UCSD-AML1 (cell line): ENCODE measurements around the gene RBM39.
"Not testable (repeated sequence)": the region's sequence is repeated elsewhere in the genome, so short reads cannot be mapped to it uniquely, and the experiment has no call there.

ENCODE experiments used
- DNase-seq: peaks from one replicate; lab custom pipeline; 2025; ENCODE audit not compliant: unreplicated experiment; lab: John Stamatoyannopoulos, UW

The RBM39 gene

DNA sequence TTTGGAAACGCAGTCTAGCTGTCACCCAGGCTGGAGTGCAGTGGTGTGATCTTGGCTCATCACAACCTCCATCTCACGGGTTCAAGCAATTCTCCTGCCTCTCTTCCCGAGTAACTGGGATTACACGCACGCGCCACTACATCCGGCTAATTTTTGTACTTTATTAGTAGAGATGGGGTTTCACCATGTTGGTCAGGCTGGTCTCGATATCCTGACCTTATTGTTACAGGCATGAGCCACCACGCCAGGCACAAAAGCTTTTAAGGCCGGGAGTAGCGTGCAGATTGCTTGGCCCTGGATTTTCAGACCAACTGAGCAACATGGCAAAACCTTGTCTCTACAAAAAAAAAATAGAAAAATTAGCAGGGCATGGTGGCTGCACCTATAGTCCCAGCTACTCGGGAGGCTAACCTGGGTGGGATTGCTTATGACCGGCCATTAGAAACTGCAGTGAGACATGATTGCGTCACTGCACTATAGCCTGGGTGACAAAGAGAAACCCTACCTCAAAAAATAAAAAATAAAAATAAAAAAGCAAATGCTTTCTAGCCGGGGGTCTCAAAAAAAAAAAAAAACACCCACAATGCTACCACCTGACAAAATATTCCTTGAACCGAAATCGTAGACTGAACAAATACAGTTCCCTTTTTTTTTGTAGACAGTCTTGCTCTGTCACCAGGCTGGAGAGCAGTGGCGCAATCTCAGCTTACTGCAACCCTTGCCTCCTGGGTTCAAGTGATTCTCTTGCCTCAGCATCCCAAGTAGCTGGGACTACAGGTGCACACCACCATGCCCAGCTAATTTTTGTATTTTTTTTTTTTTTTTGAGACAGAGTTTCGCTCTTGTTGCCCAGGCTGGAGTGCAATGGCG lies 15.0 kb downstream of the RBM39 start:
- no peak for DNase-seq

DNA sequence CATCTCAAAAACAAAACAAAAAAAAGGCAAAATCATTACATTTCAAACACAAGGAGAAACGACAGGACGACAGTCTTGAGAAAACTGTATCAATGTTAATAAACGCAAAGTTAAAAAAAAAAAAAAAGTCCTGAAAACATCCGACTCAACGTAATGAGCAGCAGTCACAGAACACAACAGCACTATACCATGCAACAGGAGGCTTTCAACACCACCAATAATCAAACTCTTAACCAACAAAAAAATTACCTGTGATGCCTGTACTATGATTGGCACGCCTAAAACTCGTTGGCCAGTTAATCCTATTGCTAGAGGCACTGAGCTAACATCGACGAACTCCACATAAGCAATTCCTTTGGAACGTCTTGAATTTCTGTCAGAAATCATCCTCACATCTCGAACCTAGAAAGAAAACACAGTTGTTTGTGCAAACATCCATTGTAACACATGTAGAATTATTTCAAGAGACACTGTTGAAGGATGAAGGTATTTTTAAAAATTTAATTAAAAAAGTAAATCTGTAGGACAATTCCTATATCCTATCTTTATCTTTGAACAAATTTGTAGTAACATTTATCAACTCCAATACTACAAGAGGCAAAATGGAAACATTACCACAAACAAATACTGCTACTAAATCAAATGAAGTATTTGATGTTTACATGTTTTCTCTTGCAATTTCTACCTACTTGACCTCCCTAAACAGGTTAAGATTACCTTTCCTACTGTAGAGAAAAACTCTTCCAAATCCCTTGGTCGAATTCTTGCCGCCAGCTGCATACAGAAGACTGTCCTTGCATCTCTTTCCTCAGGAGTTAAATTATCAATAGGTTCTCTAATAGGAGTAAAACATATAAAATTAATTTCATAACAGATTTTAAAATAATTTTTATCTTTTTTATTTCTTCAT lies 17.5 kb downstream of the RBM39 start:
- DNase-seq = no peak

DNA sequence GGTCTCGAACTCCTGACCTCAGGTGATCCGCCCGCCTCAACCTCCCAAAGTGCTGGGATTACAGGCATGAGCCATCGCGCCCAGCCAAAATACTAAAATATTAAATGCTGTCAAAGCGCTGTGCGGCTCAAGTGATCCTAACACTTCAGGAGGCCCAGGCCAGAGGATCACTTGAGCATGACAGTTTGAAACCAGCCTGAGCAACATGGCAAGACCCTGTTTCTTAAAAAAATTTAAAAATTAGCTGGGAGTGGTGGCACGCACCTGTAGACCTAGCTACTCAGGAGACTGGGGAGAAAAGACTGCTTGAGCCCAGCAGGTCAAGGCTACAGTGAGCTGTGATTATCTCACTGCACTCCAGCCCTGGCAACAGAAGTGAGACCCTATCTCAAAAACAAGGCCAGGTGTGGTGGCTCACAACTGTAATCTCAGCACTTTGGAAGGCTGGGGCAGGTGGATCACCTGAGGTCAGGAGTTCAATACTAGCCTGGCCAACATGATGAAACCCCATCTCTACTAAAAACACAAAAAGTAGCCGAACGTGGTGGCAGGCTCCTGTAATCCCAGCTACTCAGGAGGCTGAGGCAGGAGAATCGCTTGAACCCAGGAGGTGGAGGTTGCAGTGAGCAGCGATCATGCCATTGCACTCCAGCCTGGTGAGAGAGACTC lies 18.3 kb downstream of the RBM39 start:
- not testable (repeated sequence) for DNase-seq

DNA sequence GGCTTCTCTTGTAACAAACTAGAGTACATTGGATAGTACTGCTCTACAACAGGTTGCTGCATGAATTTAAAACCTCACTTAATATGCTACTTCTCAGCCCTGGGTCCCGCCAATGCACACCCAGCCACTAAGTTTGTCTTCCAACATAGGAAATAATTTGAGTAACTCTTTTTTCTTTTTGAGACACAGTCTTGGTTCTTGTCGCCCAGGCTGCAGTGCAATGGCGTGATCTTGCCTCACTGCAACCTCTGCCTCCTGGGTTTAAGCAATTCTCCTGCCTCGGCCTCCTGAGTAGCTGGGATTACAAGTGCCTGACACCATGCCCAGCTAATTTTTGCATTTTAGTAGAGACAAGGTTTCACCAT lies 18.8 kb downstream of the RBM39 start:
- DNase-seq = not testable (repeated sequence)

DNA sequence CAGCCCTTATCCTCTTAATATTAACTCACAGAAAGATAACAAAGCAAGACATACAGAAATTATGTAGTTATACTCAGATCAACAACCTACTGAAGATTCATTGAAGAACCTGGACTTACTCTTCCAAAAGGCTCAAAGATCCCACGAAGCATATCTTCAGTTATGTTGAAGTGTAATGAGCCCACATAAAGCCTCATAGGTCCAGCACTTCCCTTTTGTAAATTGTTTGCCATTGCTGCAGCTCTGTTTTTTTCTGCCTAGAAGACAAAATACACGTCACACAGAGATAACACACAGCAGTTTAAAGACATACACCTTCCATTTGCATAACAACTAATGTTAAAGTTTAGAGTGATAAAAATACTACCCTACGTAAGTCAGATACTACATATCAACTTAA lies 20.4 kb downstream of the RBM39 start:
- DNase-seq = no peak

DNA sequence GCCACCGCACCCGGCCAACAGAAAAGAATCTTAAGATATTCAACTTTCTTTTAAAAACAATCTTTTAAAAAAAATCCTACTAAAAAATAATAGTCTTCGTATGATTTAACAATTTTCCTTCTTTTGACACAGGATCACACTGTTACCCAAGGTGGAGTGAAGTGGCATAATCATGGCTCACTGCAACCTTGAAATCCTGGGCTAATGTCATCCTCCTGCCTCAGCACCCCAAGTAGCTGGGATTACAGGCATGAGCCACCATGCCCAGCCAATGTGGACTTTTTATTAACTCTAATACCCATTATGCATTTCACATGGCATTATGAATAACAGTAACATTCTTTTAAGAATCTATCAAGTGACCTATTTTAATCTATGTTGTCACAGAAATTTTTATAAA lies 20.8 kb downstream of the RBM39 start:
- no peak for DNase-seq

DNA sequence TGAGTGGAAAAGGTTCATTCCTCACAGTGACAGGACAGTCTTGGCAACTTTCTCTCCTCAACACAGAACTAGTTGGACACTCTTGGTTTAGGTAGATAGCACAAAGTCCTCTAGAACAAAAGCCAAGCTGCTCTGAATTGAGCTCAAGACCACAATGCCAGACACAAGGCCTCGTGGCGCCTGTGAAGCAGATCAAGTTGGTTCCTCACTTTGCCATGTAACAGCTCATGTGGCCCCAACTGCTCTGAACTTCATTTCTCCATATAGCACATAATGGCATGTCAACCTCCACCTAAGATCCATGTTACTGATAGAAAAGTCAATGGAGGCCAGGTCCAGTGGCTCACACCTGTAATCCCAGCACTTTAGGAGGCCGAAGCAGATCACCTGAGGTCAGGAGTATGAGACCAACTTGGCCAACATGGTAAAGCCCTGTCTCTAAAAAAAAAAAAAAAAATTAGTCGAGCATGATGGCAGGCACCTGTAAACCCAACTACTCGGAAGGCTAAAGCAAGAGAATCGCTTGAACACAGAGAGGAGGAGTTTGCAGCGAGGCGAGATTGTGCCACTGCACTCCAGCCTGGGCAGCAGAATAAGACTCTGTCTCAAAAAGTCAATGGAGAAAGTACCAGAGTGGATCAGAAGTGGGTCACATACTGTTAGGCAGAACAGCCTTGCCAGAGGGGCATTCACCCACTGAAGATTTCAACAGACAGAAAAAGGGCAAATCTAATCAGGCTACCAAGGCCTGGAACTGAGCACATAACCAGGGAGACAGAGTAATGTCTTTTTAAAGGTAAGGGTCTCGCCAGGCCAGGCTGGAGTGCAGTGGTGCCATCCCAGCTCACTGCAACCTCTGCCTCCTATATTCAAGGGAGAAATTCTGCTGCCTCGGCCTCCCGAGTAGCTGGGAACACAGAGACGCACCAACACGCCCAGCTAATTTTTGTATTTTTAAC lies 21.6 kb downstream of the RBM39 start:
- DNase-seq = no peak

DNA sequence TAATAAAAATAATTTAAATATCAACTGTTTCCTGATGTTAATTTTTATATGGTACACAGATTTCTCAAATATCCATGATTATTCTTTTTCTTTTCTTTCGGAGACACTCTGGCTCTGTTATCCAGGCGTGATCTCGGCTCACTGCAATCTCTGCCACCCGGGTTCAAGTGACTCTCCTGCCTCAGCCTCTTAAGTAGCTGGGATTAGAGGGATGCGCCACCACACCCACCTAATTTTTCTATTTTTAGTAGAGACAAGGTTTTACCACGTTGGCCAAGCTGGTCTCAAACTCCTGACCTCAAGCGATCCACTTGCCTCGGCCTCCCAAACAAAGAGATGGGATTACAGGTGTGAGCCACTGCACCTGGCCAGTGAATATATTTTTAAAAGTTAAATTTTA lies 22.3 kb downstream of the RBM39 start:
- no peak for DNase-seq

DNA sequence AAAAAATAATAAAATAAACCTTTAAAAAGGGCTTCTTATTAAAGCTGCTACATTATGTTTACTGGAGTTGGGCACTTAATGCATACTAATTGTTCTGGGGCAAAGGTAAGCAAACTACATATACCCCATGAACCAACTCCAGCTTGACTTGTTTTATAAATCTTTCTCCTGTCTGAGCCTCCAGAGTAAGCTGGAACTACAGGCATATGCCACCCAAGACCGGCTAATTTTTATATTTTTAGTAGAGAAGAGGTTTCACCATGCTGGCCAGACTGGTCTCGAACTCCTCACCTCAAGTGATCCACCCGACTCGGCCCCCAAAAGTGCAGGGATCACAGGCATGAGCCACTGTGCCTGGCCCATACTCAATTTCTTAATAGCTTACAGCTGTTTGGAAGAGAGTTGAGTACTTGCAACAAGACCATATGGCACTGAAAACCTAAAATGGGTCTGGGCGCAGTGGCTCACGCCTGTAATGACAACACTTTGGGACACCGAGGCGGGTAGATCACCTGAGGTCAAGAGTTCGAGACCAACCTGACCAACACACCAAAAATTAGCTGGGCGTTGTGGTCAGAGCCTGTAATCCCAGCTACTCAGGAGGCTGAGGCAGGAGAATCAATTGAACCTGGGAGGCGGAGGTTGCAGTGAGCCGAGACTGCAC lies 23.0 kb downstream of the RBM39 start:
- DNase-seq = no peak

DNA sequence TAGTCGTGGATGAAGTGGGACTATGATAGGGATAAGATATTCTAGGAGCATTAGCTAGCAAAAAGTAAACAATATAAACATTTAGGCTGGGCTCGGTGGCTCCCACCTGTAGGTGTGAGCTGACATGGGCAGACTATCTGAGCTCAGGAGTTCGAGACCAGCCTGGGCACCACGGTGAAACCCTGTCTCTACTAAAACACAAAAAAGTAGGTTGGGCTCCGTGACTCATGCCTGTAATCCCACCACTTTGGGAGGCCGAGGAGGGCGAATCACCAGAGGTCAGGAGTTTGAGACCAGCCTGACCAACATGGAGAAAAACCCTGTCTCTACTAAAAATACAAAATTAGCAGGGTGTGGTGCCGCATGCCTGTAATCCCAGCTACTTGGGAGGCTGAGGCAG lies 23.7 kb downstream of the RBM39 start:
- DNase-seq = not testable (repeated sequence)

DNA sequence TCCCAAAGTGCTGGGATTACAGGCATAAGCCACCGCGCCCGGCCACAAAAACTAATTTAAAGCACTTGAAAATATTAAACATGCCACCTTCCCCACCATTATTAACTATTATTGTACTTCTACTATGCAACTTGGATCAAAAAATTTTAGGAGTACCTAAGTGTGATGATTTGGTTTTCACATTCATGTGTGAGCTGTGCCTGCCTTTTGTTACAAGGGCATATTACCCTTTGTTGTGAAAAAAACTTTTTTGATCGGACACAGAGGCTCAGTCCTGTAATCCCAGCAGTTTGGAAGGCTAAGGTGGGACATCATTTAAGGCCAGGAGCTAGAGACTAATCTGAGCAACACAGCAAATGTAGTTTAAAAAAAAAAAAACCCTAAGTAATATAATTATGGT lies 25.7 kb downstream of the RBM39 start:
- no peak for DNase-seq

DNA sequence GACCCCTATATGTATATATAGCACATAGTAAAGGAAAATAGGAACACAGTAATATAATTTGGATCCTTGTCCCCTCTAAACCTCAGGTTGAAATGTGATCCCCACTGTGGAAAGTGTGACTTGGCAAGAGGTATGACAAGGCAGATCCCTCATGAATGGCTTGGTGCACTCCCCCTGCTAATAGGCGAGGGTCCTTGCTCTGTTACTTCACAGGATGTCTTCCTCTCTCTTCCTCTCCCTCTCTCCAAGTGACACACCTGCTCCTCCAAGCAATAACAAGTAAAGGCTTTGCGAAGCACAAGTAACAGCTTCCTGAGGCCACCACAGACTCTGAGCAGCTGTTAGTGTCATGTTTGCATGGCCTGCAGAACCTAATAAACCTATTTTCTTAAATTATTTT lies 26.4 kb downstream of the RBM39 start:
- DNase-seq = no peak

DNA sequence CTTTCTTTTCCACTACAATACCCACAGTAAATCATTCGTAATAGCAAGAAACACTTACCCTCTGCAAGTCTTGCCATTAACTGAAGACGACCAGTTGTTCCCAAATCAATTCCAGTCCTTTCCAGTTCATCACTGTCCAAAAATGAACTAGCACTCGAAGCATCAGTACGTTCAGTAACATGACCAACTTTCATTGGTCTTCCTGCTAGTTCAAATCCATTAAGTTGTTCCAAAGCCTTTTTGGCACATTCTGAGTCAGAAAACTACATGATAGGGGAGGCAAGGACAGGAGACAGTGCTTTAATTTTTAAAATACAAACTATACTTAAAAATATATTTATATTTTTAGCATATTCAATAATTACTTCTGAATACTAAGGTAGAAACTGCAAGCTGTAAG lies 27.9 kb downstream of the RBM39 start:
- no peak for DNase-seq

DNA sequence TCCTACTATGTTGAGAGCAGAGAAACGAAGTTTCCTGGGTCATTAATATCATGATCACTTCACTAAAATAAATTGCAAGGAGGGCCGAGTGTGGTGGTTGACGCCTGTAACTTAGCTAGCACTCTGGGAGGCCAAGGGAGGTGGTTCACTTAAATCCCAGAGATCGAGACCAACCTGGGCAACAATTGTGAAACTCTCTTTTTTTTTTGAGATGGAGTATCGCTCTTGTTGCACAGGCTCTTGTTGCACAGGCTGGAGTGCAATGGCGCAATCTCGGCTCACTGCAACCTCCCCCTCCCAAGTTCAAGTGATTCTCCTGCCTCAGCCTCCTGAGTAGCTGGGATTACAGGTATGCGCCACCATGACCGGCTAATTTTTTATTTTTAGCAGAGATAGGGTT lies 28.9 kb downstream of the RBM39 start:
- DNase-seq = not testable (repeated sequence)

DNA sequence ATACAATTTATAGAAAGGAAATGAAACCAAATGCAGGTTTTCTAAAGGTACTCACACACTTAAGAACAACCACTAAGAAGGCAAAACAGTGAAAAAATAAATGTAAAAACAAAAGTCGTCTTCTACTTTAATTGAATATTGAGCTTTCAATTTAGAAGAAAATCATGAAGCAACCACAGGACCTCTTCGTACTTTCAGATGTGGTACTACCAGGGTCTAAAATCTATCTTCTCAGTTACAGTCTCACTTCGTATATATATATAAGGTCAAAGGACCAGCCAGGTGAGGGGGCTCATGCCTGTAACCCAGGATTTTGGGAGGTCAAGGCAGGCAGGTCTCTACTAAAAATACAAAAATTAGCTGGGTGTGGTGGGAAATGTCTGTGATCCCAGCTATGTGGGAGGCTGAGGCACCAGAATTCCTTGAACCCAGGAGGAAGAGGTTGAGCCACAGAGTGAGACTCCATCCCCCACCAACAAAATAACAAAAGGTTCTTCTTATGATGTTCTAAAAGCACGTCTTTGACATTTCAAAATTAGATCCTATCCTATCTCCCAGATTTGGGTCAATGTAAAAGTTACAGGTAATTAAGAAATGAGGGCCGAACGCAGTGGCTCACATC lies 30.4 kb downstream of the RBM39 start:
- no peak for DNase-seq

DNA sequence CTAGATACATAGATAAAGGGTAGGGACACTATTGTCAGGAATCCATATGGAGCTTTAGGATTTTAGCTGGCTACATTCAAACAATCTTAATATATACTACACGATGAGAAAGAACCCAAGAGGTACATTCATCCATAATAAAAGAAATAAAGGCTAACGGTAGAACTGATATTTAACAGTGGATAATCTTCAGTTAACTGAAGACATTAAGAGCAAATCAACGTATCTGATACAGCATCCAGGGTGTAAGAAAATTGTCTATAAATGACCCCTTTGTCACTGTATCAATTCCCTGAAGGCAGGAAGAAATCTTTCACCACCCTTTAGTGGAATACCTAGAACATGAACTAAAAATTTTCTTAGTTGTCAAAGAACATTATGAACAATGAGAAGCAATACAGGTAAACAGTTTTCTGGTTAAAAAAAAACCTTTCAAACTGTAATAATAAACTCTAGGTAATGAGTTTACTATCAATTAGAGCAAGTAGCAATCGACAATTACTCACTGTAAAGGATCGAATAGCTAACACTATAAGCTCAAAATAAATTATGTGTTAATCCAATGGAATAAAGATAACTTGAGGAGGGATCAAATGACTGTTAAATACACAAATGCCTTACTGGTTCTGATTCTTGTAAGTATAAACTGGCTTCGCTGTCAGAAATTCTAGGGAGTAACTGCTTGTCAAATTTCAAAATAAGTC lies 31.0 kb downstream of the RBM39 start:
- no peak for DNase-seq

DNA sequence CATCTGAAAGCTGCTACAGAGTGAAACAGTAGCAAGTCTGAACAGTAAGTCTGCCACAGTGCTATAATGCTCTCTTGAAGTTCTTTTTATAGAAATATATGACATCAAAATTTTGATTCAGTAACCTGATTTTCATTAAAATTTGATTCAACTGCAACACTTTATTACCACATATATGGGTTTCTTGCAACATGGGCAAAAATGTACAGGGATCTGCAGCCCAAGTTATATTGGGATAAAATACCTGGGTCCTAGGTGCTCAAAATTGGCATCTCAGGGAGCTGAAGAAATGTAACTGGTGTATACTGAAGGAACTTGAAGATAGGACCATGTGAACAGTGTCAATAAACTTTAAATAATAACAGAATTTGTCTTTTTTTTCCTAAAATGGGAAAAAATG lies 32.0 kb downstream of the RBM39 start:
- DNase-seq = no peak

DNA sequence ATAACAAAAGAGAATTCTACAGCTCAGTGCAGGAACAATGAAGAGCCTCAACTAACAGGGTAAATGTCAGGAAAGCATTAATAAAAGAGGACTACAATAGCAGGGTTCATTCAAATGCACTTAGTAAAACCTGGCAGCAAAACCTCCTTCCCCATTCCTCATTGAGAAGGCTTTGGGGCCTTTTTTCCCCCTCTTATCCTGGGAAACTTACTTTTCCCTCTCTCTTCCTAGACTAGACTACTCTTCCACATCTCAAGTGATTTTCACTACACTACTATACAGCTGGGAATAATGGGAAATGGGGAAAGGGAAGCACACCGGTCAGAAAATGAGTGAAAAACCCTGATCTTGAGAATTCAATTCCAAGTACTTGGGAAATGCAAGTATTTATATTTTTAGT lies 32.8 kb downstream of the RBM39 start:
- DNase-seq = no peak

DNA sequence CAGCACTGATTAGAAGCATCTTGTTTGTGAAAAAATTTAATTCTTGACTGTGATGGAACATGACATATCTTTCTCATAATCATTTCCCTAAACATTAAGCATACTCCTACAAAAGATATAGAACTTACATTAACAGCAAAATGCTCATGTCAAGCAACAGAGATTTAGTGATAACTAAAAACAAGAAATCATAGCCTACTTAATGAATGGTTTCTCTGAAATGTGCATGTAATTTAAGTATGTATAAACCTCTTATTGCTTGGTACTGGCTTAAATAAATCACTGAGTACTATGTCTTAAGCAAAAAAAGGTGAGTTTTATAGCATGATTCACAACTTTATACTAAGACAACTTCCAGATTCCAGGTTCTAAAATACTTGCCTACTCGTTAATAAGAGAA lies 33.6 kb downstream of the RBM39 start:
- DNase-seq = no peak
